GM18870 (cell line): Measurements from ENCODE around the gene CES2.

Experiments
- ATAC-seq: cut with Tn5 transposase; IDR thresholded peaks from one replicate; pipeline ENCODE4 v1.9.1; 2021; ENCODE audit warnings: moderate library complexity; ENCODE audit not compliant: unreplicated experiment

CES2 gene

DNA sequence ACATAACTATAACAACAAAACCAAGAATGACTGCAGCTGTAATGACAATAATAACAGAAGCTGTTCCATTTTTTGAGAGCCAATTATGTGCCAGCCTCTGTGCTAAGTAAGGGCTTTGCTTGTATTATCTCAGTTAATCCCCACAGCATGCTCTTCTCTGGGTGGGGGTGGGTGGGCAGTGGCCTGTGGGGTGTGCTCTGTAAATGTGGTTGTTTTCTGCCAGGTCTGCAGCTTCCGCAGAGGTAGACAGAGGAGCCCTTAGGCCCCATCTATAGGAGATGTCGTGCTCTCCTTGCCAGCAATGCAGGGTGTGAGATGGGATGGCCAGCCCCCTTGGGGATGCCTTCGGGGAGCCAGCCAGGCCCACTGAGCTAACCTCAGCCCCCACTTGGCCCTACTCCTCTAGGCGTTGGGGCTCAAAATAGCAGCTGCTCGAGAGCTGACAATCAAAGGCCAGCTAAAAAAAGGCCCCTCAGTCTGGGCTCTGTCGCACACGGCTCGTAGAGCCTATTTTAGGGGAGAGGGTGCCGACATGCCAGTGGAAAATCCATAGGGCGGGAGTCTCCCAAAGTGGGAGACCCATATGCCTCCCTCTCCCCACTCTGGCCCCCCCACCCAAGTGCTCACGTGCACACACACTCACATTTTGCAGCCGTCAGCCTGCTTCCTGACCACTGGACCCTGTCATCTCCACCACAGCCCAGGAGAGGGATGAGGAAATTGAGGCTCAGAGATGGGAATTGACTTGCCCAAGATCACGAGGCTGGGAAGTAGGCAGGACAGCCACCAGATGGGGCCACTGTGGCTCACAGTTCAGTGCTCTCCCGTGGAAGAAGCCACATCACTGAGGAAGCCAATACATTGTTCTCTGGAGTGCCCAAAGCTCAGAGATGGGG, 32.4 kb upstream of the CES2 start:
- ATAC-seq, result no peak

DNA sequence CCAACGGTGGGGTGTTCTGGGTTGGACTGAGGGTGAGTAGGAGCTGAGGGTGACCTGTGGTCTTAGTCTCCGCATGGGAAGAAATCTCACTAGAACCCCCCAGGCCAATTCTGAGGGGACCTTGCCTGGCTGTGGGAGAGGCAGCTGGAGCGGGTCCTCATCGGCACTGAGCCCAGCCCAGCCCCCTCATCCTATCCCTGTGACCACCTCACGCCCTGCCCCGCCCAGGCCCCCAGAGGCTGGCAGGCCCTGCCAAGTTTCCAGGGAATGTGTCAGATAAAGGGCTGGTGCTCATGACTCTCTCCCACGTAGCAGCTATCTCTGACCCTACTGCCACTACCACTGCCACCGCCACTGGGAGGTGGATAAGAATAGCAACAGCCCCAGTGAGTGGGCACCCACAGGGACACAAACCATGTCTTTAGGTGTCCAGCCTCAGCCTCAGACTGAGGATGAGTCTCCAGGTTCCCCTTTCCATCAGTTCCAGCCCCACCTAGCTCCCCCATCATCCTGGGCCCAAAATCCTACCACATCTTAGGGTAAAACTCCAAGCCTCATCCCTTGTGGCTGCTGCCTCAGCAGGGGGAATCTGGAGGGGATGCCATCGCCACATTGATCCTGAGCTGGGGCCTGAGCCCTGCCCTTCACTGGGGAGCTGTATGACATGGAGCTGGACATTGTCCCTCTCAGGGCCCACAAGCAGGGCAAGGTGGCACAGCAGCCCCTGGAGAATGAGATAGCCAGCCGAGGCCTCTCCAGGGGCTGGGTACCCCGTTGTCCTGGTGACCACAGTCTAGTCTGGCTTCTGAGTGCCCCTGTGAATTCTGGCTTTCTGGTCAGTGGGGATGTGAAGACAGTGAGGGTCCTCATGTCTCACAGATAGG, 31.5 kb upstream of the CES2 start:
- ATAC-seq, result no peak

DNA sequence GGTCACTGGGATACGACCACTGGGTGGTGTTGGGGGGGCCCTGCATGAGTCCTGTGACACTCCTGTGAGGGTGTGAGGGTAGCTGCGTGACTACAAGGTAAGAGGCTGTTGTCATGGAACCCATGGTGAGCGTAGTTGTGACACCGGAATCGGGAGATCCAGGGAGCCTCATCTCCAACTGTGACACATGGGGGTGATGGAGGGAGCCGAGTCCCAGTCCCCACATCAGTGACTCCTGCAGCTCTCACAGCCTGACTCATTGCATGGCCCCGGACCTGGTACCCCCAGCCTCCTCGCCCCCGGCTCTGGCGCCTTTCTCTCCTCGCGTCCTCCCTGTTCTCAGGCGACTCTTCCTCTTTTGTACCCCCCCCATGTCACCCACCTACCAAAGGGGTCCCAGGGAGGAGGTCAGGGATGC, 30.9 kb upstream of the CES2 start:
- no peak for ATAC-seq

DNA sequence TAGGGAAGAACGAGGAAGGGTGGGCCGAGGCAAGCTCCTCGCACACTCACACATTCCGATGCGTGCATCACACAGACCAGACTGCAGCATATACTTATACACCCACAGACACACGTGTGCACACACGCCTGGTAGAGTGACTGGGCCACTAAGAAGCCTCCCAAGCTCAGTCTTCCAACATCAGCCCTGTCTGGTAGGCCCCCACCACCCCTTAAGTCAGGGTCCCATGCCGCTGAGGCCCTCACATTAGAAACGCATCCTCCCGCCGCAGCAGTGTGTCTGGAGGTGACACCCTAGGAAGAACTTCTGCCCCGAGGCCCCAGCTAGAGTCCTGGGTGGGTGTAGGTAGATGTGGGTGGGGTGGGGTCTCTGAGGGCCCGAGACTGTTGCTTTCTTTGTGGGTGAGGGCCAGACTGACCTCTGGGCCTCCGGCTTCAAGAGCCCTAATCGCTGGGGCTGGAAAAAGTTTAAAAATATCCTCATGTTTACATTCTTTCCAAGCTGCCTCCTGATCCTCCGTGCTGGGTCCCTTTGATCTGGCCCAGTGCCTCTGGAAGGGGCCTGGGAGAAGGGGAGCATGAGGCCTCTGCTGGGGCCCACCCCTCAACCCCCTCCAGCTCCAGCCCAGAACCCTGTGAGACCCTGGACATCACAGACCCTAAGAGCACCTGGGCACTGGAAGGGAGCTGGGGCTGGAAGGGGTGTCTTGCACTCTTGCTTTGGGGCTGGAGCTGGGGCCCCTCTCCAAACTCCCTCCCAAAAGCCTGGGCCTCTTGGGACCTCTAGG, 30.3 kb upstream of the CES2 start:
- no peak for ATAC-seq

DNA sequence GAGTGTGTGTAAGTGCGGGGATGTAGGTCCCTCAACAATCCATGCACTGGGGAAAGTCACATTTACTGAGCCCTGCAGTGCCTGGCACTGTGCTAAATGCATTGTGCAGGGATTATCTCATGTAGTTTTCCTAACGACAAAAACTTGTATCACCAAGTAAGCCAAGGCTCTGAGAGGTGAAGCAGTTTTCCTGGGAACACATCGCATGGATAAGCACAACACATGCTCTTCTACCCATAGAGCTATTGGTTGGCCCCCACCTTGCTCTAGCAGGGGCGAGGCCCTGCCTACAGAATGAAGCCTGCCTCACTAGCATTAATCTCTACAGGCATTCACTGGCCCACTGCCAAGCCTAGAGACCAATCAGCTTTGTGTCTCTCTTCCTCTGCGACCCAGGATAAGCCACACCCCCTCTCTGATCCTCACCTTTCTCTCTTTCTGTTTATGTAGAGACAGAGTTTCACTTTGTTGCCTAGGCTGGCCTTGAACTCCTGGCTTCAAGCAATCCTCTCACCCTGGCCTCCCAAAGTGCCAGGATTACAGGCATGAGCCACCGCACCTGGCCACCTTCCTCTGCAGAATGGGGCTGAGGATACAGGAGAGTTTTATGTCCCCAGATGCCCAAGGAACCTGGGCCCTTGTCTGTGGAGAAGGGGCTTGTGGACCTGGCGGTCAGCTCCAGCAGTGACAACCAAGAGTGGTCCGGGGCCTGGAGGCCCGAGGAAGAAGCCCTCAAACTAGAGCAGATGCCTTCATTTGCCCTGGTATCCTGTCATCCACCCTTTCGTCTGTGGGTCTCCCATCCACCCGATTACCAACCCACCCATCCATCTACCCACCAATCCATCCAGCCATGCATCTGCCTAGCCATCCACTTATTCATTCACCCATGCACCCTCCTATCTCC, 29.4 kb upstream of the CES2 start:
- ATAC-seq, result no peak

DNA sequence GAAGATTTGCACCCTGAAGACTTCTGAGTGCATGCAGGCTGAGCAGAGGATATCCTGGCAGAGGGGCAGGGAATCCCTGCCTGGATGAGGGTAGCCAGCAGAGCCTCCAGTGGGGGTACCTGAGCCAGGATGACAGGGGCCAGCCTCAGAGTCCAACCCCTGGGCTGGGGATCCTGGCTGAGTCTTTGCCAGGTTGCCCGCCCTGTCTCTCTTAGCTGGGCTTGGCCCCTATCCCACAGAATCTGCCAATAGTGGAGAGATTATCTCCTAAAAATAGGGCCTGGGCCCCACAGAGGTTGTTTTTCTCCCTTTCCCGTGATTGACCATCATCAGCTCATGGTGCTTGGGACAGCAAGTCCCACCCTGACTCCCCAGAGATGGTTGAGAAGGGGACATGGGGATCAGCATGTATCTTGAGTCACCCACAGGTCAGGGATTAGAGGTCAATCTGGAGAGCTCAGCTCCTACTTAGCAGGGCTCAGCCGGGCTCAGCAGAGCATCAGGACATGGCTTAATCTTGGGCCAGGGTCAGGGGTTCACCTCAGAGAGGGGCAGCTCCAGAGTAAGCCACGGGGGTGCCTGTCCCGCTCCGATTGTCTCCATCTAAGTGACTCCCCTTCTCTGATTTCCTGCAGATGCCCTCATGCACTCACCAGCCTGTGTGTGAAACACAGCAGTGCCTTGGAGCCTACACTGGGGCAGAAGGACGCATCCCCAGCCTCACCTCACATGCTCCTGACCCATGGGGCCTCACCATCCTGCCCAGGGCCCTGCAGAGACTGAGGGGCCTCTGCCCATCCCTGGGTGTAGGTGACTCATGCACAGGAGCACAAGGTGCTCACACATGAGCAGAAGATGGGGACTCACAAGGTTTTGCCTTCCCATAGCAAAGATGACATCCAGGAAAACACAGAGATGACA, 28.1 kb upstream of the CES2 start:
- no peak for ATAC-seq

DNA sequence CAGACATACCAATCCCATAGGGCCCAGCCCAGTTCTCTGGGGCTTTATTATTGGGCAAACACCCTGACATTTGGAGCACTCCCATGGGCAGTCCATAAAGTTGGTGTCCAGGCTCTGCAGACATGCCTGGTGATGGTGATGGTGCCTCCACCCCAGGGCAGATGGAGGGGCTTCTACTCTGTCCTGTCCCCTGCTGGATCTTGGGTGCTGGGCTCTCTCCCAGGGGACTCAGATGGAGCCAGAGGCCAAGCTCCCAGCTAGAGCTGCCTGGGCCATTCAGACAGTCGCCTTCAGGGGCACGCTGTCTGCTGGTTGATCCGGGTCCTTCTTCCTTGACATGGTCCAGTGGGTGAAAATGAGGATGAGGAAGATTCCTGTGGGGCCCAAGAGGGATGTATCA, 27.2 kb upstream of the CES2 start:
- ATAC-seq, result no peak

DNA sequence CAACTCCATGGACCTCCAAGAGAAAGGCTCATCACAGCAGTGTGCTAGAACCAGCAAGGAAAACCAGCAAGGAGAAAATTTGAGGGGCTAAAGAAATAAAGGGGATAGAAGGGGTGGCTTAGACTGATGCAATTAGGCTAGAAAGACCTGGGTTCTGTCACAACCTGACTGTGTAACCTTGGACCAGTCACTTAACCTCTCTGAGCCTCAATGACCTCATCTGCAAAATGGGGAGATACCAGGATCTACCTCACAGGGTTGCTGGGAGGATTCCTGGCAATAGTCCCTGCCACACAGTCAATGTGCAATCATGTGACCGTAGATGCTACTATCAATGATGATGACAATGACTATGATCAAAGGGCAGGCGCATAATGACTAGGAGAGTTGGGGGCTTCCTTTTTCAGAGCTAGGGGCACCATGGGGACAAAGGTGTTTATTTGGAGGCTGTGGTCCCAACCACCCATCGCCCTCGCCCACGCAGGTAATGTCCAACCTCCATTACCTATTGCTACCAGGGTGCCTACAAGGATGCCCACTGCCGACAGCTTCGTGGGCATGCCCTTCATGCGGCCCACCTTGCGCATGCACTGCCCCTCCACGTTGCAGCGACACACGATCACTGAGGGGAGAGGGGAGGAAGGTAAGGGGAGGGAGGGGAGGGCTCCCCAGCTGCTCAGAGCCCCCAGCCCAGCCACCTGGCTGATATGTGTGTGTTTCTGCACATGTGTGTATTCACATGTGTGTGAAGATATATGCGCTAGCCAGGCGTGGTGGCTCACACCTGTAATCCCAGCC, 26.4 kb upstream of the CES2 start:
- ATAC-seq, result no peak

DNA sequence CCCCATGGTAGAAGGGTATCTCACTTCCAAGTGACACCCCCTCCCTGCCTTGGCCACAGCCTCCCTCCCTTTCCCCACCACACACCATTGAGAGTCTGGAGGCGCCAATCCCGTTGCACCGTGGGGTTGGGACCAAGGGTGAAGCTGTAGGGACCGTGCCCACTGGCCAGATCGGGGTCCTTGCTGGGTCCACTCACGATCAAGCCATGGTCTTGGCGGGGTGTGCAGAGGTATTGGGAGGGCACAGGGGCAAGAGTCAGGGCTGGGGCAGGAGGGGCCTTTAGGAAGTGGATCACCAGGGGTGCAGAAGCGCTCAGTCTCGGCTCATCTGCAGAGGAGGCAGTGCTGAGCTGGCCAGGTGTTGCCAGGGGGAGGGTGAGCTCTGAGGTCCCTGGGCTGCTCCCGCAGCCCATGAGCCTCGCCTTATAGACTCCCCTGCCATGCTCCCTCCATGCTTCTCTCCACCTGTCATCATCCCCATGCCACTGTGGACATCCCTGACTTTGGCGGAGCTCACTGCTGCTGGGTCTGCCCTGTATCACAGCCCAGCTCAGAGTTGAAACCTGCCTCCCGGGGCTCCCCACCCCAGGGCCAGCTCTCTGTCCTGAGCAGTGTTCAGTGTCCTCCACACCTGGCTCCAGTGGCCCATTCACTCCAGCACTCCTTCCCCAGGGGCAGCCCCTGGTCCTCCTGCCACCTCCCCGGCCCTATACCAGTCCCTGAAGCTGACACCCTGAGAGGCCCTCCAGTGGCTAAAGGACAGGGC, 25.0 kb upstream of the CES2 start:
- ATAC-seq, result no peak

DNA sequence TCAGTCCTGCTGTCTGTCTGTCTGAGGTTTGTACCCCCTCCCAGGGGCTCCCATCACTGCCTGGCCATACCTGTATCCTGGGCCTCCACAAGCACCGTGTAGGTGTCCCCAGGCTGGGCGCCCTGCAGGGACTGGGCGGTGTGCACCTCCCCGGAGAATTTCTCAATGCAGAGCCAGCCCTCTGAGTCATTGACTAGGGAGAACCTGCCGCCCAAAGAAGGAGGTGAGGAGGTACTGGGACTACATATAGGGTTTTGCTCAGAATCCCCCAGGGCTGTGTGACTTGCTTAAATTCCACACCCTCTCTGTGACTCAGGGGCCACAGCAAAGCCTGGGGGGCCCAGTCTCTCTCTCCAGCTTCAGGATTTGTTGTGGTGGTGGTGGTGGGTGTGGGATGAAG, 24.2 kb upstream of the CES2 start:
- ATAC-seq, result no peak

DNA sequence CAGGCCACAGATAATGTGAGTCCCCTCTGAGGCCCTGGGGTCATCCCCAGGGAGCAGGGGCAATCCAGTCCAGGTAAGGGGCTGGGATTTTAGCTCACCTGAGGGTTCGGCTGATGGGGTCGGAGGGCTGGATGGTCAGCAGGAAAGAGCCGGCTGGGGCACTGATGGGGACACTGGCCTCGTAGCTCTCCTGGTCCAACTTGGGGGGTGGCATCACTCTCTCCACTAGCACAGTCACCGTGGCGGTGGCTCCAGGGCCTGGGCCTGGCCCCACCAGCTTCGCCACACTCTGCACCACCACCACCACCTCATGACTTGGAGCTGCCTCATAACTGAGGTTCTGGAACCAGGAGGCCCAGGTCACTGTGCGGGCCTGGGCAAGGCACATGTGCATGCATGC, 23.5 kb upstream of the CES2 start:
- ATAC-seq, result no peak

DNA sequence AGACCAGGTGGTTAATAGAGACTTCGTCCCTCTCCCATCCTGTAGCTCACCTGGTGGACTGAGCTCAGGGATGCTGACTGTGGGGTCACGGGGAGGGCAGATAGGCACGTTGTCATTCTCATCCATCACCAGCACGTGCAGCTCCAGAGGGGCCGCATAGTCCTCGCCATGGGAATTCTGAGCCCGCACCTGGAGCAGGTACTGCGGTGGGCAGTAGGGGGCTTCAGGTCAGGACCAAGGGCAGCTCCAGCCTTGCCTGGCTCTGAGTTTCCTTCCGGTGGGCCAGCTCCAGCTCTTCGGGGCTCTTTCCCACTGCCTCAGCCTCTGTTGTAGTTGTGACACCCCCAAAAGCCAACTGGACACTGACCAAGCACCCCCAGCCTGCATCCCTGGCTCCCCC, 22.2 kb upstream of the CES2 start:
- ATAC-seq, result no peak

DNA sequence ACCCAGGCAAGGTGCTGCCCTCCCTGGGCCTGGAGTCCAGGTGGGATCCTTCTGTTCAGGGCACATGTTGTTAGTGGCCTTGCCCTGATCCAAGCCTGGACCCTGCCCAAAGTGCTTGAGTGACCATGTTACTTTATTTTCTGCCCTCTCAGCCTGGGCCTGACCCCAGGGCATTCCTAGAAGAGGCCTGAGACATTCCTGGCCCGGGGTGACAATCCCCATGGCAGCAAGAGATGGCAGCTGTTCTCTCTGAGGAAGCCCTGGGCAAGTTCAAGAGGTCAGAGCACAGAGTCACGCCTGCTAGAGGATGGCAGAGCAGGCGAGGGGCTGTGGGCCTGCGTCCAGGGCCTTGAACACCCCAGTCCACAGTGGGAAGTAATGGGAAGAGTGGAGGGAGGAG, 21.6 kb upstream of the CES2 start:
- no peak for ATAC-seq

DNA sequence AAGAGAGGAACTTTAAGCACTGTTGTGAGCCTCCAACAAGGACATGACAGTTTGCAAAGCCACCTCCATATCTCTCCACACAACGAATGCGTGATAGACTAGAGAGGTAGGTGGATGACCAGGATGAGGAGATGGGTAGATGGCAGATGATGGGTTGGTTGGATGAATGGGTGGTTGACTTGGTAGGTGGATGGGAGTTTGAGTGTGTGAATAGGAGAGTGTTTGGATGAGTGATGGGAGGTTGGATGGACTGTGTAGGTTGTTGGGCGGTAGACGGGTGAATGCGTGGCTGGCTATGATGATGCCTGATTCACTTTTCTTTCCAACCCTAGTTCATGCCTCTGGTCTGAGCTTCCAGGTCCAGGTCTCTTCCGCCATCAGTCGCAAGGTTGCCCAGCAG, 20.8 kb upstream of the CES2 start:
- ATAC-seq, result no peak

DNA sequence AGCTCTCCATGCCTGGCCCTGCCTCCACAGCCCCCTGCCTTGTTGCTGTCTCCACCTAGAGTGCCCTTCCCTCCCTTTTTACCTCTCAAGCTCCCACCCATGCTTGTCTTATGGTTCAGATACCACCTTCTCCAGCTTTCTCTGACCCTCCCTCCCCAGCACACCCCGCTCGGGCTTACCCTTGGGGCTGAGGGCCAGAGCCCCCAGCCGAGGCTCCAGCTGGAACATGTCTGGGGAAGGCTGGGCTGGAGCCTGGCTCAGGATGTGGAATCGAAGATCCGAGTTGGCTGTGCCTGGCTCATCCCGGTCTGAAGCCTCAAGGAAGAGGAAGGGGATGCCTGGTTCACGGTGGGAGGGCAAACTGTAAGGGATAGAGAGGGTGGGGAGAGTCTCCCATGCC, 20.3 kb upstream of the CES2 start:
- no peak for ATAC-seq

DNA sequence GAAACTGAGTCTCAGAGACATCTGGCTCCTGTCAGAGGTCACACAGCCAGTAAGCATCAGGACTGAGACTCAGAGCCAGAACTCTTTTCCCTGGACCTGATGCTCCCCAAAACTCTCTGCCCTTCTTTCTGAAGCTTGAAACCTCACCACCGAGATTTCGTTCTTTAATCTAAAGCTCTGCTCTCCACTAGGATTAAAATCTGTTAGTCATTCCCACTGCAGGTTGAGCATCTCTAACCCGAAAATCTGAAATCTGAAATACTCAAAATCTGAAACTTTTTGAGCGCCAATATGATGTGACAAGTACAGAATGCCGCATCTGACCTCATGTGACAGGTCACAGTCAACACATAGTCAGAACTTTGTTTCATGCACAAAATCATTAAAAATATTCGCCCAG, 18.8 kb upstream of the CES2 start:
- no peak for ATAC-seq

DNA sequence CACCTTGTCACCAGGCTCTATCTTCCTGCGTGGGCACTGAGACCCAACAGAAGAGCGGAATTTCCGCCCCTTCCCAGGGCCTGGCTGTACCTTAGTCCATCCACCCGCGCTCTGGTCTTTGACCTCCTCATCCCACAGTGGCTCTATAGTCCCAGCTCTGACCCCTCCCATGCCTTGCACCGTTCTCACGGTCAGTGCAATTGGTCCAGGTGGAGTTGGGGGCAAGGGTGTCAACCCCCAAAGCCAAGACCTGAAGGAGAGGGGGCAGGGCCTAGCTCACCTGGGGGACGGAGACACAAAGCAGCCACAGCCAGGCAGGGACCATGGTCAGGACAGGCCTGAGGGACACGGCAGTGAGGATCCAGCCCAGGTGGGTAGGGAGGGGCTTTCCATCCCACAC, 17.6 kb upstream of the CES2 start:
- no peak for ATAC-seq

DNA sequence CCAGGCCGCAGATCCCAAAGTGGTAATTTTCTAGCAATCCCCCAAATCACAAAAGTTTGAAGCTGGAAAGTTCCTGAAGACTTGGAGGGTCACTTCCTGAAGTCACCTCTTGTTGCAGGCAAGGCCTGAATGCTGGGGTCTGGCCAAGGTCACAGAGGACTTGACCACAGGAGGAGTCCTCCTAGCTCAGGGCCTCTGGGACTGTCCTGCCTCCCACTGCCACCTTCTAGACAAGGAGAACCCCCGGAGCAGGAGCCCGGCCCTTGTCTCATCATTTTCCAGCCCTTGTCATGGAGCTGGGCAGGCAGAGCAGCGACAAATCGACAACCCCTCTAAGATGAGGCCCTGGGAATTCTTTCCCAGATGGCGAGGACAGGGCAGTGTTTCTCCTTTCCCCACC, 17.0 kb upstream of the CES2 start:
- ATAC-seq, result no peak
